BE2C (cell line): ENCODE results near the gene YARS1.
A peak's percentile ranks its signal among the peaks of the same experiment; 100 is the strongest.

Experiments
- DNase-seq: peaks from one replicate; pipeline ENCODE4 v3.0.0-alpha.2; 2020
- H3K27me3 ChIP-seq: fragments of 250-450 bp; sonication (Bioruptor Pico); 2 replicates; pipeline ENCODE4 v1.5.1; 2020; ENCODE audit warnings: mild to moderate bottlenecking
- H3K36me3 ChIP-seq: fragments of 250-450 bp; sonication (Bioruptor Pico); 2 replicates; pipeline ENCODE4 v1.5.1; 2020; ENCODE audit warnings: mild to moderate bottlenecking
- H3K4me1 ChIP-seq: fragments of 250-450 bp; sonication (Bioruptor Pico); 2 replicates; pipeline ENCODE4 v1.5.1; 2020
- H3K4me3 ChIP-seq: 2 replicates; pipeline ENCODE4 v1.5.1; 2011; ENCODE audit warnings: low read depth, low read length
- H3K9me3 ChIP-seq: fragments of 250-450 bp; sonication (Bioruptor Pico); 2 replicates; pipeline ENCODE4 v1.5.1; 2020
- CTCF ChIP-seq: IDR thresholded peaks from 2 replicates; pipeline ENCODE4 v1.5.1; 2012; ENCODE audit warnings: mild to moderate bottlenecking, low read depth, low read length

YARS1 gene

GRCh38 chr1:32848354-32849063, 31.4 kb upstream of the YARS1 start:
- Histone ChIP-seq H3K9me3 (no peaks in the 10 kb centered on the region), H3K4me1 (peaks cover 4% of the 10 kb centered on the region; the same call in 1 of the 2 replicates), H3K4me3 (no peak overlapping the region), H3K27me3 (no peaks in the 10 kb centered on the region), H3K36me3 (no peaks in the 10 kb centered on the region)
- TF ChIP-seq CTCF, result no peak
- DNase-seq, result peak; percentile 40

GRCh38 chr1:32831878-32832277, 14.7 kb upstream of the YARS1 start:
- Histone ChIP-seq H3K9me3 (no peaks in the 10 kb centered on the region), H3K4me1 (no peaks in the 10 kb centered on the region), H3K36me3 (no peaks in the 10 kb centered on the region), H3K4me3 (no peak overlapping the region), H3K27me3 (no peaks in the 10 kb centered on the region)
- DNase-seq, result no peak
- no peak for TF ChIP-seq CTCF

- Histone ChIP-seq H3K27me3 (no peaks in the 10 kb centered on the region), H3K4me3 (no peak overlapping the region), H3K4me1 (no peaks in the 10 kb centered on the region), H3K36me3 (no peaks in the 10 kb centered on the region), H3K9me3 (no peaks in the 10 kb centered on the region)
- TF ChIP-seq CTCF, result no peak
- DNase-seq, result no peak
Observed at GRCh38 chr1:32830092-32830852, 13.1 kb upstream of the YARS1 start.

GRCh38 chr1:32828341-32828740, 11.2 kb upstream of the YARS1 start:
- no peaks in the 10 kb centered on the region for H3K4me1 ChIP-seq
- DNase-seq, result no peak
- peak; percentile 45 for TF ChIP-seq CTCF
- H3K4me3 ChIP-seq, result no peak overlapping the region
- H3K9me3 ChIP-seq, result no peaks in the 10 kb centered on the region
- no peaks in the 10 kb centered on the region for H3K27me3 ChIP-seq
- H3K36me3 ChIP-seq, result no peaks in the 10 kb centered on the region

GRCh38 chr1:32825181-32825580, 8.0 kb upstream of the YARS1 start:
- no peak overlapping the region for H3K4me3 ChIP-seq
- H3K4me1 ChIP-seq, result no peaks in the 10 kb centered on the region
- no peak for TF ChIP-seq CTCF
- H3K36me3 ChIP-seq, result no peaks in the 10 kb centered on the region
- no peaks in the 10 kb centered on the region for H3K27me3 ChIP-seq
- no peaks in the 10 kb centered on the region for H3K9me3 ChIP-seq
- no peak for DNase-seq

- H3K9me3 ChIP-seq, result no peaks in the 10 kb centered on the region
- H3K4me1 ChIP-seq, result no peaks in the 10 kb centered on the region
- no peak for TF ChIP-seq CTCF
- no peak for DNase-seq
- peak overlapping the region; percentile 71 for H3K4me3 ChIP-seq
- peaks cover 11% of the 10 kb centered on the region for H3K36me3 ChIP-seq
- no peaks in the 10 kb centered on the region for H3K27me3 ChIP-seq
Observed at GRCh38 chr1:32818804-32819541, 1.8 kb upstream of the YARS1 start.
